K562 (cell line): Measurements from ENCODE around the gene SNAP23. TPM values are rescaled to one million over a fixed set of nuclear protein-coding genes. Genes with fewer than 3 reads are reported as not detected.

Source experiments
- CHD7 ChIP-seq: fragments of 200-600 bp; sonication (generic); IDR thresholded peaks from one replicate; pipeline ENCODE4 v1.6.1; 2012; ENCODE audit warnings: mild to moderate bottlenecking, low read depth, low read length, inconsistent platforms
- GTF2A2 ChIP-seq: IDR thresholded peaks from 2 replicates; pipeline ENCODE4 v1.6.1; 2016; ENCODE audit warnings: mild to moderate bottlenecking, missing genetic modification characterization, missing compliant biosample characterization
- HBP1 ChIP-seq: fragments of 450-650 bp; formaldehyde crosslinking; IDR thresholded peaks from 2 replicates; pipeline ENCODE4 v1.4.0; 2022; ENCODE audit warnings: missing genetic modification characterization
- HCFC1 ChIP-seq: IDR thresholded peaks from 2 replicates; pipeline ENCODE4 v1.6.1; 2012; ENCODE audit warnings: low read depth, low read length, improper control_type of control experiment
- HMG20A ChIP-seq: fragments of 450-650 bp; formaldehyde crosslinking; conservative IDR thresholded peaks from 2 replicates; pipeline ENCODE4 v1.4.0; 2020; ENCODE audit warnings: mild to moderate bottlenecking, mixed read lengths
- JUN ChIP-seq, 2 experiments: sonication (generic) in 1 of 2; formaldehyde crosslinking in 1 of 2; IDR thresholded peaks; 2 replicates each; pipeline versions ENCODE4 v1.6.1 to v1.8.0; 2012 to 2022; ENCODE audit warnings: borderline replicate concordance in 2 of 2, mild to moderate bottlenecking in 2 of 2, improper control_type of control experiment in 1 of 2, low read depth in 1 of 2, low read length in 1 of 2, missing genetic modification reagents in 1 of 2
- KDM4B ChIP-seq, 2 experiments: fragments of 450-650 bp in 1 of 2; sonication (generic) in 1 of 2; IDR thresholded peaks; 2 replicates each; pipeline ENCODE4 v1.6.1; 2016 to 2017; ENCODE audit warnings: borderline replicate concordance in 2 of 2, antibody characterized with exemption in 1 of 2, low read depth in 1 of 2, mild to moderate bottlenecking in 1 of 2
- NUFIP1 ChIP-seq: fragments of 450-650 bp; IDR thresholded peaks from 2 replicates; pipeline ENCODE4 v1.6.1; 2018; ENCODE audit not compliant: partially characterized antibody
- RFX5 ChIP-seq: IDR thresholded peaks from 2 replicates; pipeline ENCODE4 v1.6.1; 2011; ENCODE audit warnings: low read depth, mild to moderate bottlenecking, improper control_type of control experiment, low read length
- ZNF124 ChIP-seq: sonication (generic); formaldehyde crosslinking; IDR thresholded peaks from 2 replicates; pipeline ENCODE4 v1.8.1; 2022; ENCODE audit warnings: missing genetic modification reagents
- ZNF444 ChIP-seq: fragments of 250-450 bp; sonication (Bioruptor Pico); IDR thresholded peaks from 2 replicates; pipeline ENCODE4 v1.4.0; 2020; ENCODE audit warnings: mild to moderate bottlenecking, moderate library complexity
- ZNF76 ChIP-seq: fragments of 250-450 bp; sonication (Bioruptor Pico); IDR thresholded peaks from 2 replicates; pipeline ENCODE4 v1.4.0; 2020; ENCODE audit warnings: mild to moderate bottlenecking, moderate library complexity, borderline replicate concordance
- ZNF830 ChIP-seq: fragments of 250-450 bp; sonication (Bioruptor Pico); IDR thresholded peaks from 2 replicates; pipeline ENCODE4 v1.5.0; 2021; ENCODE audit warnings: mild to moderate bottlenecking
- ZZZ3 ChIP-seq: fragments of 450-650 bp; IDR thresholded peaks from 2 replicates; pipeline ENCODE4 v1.6.1; 2016; ENCODE audit warnings: antibody characterized with exemption, mild to moderate bottlenecking, moderate library complexity
- polyA plus RNA-seq, 8 experiments: library from polyadenylated mRNA; depleted of rRNA in 4 of 8; stranded (reverse) in 5 of 8; unstranded in 3 of 8; fragments of >200 nt; fragmentation: Nextera tagmentation in 2 of 8; fragmentation: Illumina TruSeq in 1 of 8; extraction: Ambion mirVana in 2 of 8; extraction: Trizol in 1 of 8; gene quantifications; 2 replicates each; pipeline versions ENCODE4 v1.2.1 to v1.2.3, GENCODE V29; 2011 to 2014; ENCODE audit warnings: inconsistent platforms in 1 of 8, missing spikeins in 1 of 8
- total RNA-seq, 7 experiments: library from RNA; depleted of rRNA in 6 of 7; stranded (reverse); fragments of >200 nt in 6 of 7; fragmentation: Illumina TruSeq in 2 of 7; extraction: Trizol in 2 of 7; gene quantifications; 2 replicates each; pipeline versions ENCODE4 v1.2.1 to v1.2.3, GENCODE V29; 2011 to 2021; ENCODE audit warnings: low replicate concordance in 1 of 7

SNAP23 gene
- total and polyA plus RNA-seq, 9 of the 15 experiments (the other 6 are each of a cell fraction or from before 2014, with no cell fraction given) = 78.9 to 168 (median 117) TPM

GRCh38 chr15:42548249-42549031, 53.0 kb downstream of the SNAP23 start, which contains the start of the genes HAUS2 and LRRC57 (continued):
- TF ChIP-seq CHD7 (no peak), RFX5 (peak; percentile 70), ZNF444 (no peak), JUN (IDR thresholded peaks at IDR 0.05; ENCODE audit: borderline replicate concordance, low read depth, low read length) (peak; percentile 78; the same call in 1 of the 2 replicates), JUN (CRISPR knock-in tag; IDR thresholded peaks at IDR 0.05; ENCODE audit: borderline replicate concordance) (peak; percentile 64; the same call in 1 of the 2 replicates), ZNF830 (no peak), ZNF76 (CRISPR knock-in tag) (peak; percentile 68; the same call in 1 of the 2 replicates), NUFIP1 (no peak), KDM4B (IDR thresholded peaks at IDR 0.05; ENCODE audit: borderline replicate concordance in 2 of 2, low read depth in 1 of 2) (no peak; a peak in 1 of 4 replicates), ZZZ3 (peak; percentile 33; the same call in 1 of the 2 replicates), ZNF124 (CRISPR knock-in tag) (no peak), HCFC1 (peak; percentile 76), HBP1 (CRISPR knock-in tag) (no peak), HMG20A (CRISPR knock-in tag) (no peak), GTF2A2 (no peak)
